Hindlimb muscle (tissue), 1 donor: ENCODE results near the gene OR6V1. TPM values are rescaled to one million over a fixed set of nuclear protein-coding genes. Genes with fewer than 3 reads are reported as not detected.
"Not testable (repeated sequence)": the region's sequence is repeated elsewhere in the genome, so short reads cannot be mapped to it uniquely, and the experiment has no call there.

Source experiments
- DNase-seq: peaks from one replicate; pipeline ENCODE4 v3.0.0-alpha.2; 2013
- polyA plus RNA-seq: library from polyadenylated mRNA; unstranded; fragments of 120-200 nt; gene quantifications from one replicate; pipeline ENCODE4 v1.2.1, GENCODE V29; 2013; ENCODE audit not compliant: insufficient read length

OR6V1 gene
- polyA plus RNA-seq, 1 donor, result not detected

- DNase-seq, result no peak
These were observed 8.8 kb upstream of the OR6V1 start for GRCh38 chr7:143043391-143043790.

DNA sequence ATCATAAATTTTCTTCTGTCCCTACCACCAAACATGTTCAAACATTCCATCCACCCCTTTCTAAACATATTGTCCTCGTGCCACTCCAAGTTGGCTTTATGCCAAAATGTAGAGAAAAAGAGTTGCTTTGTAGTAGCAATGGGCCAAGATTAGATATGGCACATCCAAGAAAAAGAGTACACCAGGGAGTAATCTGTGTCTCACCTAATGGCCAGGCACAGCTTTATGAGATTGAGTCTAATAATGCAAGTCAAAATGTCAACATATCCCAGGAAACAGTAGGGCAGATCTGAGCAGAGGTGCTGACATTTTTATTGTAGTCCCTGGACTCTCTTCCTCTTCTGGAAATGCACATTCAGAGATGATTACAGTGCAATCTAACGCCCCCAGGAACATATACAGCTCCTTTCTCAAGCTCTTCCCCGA lies 5.7 kb upstream of the OR6V1 start:
- DNase-seq, result no peak

GRCh38 chr7:143047326-143047725 lies 4.8 kb upstream of the OR6V1 start:
- DNase-seq, result no peak

- DNase-seq, result no peak
These were observed 3.3 kb upstream of the OR6V1 start for GRCh38 chr7:143048827-143049226.

DNA sequence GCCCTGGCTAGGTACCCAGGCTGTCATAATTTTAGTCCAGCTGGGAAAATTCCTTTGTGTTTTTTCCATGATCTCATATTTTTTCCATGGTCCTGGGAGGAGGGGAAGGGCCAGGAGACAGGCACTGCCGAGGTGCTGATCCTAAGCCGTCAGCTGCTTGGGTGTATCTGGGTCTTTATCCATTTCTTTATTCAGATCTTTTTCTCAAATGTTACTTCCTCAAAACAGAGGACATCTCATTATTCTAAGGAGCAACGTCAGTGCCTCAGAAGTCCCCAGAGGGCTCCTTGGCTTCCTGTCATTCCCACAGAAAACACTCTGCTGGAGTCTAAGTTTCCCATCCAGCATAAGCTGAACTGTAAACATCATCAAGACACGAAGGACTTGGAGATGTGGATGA lies 2.8 kb upstream of the OR6V1 start:
- peak; percentile 43 for DNase-seq

GRCh38 chr7:143050931-143051330 lies 1.2 kb upstream of the OR6V1 start:
- DNase-seq, result no peak

DNA sequence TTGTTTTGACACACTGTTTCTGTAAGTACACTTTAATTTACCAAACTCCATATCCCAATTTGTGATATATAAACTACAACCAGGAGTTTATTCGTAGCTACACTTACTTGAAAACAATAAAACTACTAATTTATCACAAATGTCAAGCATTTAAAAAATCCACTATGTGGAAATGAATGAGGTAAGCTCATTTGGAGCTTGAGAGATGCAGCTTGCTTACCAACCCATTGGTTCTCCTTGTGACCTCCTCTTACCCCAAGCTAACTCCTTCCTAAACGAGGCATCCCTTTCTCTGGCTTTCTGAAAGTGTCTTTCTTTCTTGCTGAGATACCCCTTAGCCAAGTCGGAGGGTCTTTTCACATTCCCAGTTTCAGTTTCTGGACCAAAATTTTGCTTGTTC lies 2.5 kb downstream of the OR6V1 start:
- DNase-seq, result no peak

- no peak for DNase-seq
These were observed 3.6 kb downstream of the OR6V1 start for GRCh38 chr7:143055754-143056153.

DNA sequence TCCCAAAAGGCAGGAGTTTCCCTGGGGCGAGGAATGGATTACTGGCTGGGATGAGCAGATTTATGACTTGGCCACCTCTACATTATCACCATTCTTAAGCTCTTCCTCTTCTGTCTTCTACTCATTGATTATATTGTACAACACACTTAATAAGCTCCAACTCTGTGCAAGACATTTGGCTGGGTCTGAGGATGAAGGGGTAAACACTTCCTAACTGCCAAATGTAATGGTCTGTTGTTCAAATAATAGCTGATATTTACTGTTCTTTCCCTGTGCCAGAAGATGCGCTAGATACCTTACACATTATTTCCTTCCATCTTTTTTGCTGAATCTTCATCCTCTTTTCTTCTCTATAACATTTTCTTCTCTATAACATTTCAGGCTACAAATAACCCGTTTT lies 11.6 kb downstream of the OR6V1 start:
- DNase-seq, result no peak

- DNase-seq, result no peak
These were observed 16.3 kb downstream of the OR6V1 start for GRCh38 chr7:143068446-143068845.

DNA sequence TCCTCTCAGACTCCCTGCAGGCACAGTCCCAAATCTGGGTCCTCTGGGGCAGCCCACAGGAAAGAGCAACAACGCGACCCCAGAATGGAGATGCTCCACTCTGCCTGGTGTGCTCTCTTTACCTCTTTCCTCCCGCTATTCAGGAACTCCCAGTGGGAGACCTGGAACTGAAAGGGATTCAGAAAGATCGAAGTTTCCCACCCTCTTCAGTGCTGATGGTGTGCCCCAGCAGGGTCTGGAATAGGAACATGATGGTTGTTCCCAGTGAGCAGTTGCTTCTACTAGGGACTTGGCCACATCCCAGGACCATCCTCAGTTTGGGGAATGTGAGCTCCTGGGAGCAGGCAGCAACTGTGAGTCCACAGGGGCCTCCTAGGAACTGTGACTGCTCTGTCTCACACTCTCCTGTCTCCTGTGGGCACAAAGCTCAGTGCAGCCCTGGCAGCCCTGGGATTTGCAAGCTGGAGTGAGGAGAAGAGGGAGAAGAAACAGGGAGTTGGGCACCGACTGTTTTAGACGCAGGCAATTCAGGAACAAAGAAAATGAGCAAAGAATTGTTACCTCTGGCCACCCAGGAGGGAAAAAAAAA lies 17.9 kb downstream of the OR6V1 start:
- DNase-seq, result no peak

DNA sequence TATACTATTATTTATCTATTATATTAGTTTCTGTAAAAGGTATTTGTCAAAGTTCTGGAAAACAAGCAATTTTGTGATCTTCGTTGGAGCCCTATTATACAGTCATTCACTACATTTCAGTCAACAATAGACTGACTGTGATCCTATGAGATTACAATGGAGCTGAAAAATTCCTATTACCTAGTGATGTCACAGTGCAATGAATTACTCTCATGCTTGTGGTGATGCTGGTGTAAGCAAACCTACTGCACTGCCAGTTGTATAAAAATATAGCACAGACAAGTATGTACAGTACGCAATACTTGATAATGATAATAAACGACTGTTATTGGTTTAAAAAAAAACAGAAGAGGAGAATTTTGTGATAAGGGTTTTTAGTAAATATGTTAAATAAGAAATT lies 21.4 kb downstream of the OR6V1 start:
- DNase-seq, result no peak

GRCh38 chr7:143074141-143074540 lies 22.0 kb downstream of the OR6V1 start:
- no peak for DNase-seq

DNA sequence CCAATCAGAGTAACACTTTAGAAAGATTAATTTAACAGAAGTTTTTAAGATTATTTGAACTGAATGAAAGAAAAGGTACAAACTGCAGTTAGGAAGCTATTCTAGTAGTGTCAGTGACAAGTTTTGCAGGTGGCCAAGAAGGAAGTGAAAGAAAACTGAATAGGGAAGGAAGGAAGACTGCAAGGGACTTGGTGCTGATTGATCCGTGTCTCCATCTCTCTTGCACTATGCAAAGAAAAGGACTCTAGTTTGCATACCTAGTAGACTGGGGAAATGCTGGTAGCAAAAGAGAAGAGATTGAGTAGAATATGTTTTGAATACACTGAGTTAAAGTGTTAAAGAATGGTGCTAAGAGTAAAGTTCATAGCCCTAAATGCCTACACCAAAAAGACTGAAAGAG lies 33.0 kb downstream of the OR6V1 start:
- DNase-seq, result no peak

GRCh38 chr7:143085610-143086009 lies 33.5 kb downstream of the OR6V1 start:
- not testable (repeated sequence) for DNase-seq

DNA sequence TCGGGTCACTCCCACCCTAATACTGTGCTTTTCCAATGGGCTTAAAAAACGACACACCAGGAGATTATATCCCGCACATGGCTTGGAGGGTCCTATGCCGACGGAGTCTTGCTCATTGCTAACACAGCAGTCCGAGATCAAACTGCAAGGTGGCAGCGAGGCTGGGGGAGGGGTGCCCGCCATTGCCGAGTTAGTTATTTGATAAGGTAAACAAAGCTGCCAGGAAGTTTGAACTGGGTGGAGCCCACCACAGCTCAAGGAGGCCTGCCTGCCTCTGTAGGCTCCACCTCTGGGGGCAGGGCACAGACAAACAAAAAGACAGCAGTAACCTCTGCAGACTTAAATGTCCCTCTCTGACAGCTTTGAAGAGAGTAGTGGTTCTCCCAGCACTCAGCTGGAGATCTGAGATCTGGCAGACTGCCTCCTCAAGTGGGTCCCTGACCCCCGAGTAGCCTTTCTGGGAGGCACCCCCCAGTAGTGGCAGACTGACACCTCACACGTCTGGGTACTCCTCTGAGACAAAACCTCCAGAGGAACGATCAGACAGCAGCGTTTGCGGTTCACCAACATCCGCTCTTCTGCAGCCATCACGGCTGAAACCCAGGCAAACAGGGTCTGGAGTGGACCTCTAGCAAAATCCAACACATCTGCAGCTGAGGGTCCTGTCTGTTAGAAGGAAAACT lies 36.5 kb downstream of the OR6V1 start:
- DNase-seq, result not testable (repeated sequence)

GRCh38 chr7:143096146-143096545 lies 44.0 kb downstream of the OR6V1 start:
- DNase-seq, result no peak

GRCh38 chr7:143099579-143099978 lies 47.4 kb downstream of the OR6V1 start:
- DNase-seq, result not testable (repeated sequence)

Other genes with a start within 250 kb of the OR6V1 start
- 3.6 TPM for gene EPHB6, start 197.3 kb upstream of the OR6V1 start, polyA plus RNA-seq
- gene TRPV6, start 166.6 kb upstream of the OR6V1 start, polyA plus RNA-seq, result 0.05 TPM
- gene TRPV5, start 118.6 kb upstream of the OR6V1 start, polyA plus RNA-seq, result 0.09 TPM
- gene LLCFC1, start 112.9 kb upstream of the OR6V1 start, polyA plus RNA-seq, result 0.26 TPM
- gene KEL, start 90.0 kb upstream of the OR6V1 start, polyA plus RNA-seq, result 1.1 TPM
- gene OR9A2, start 25.2 kb upstream of the OR6V1 start, polyA plus RNA-seq, result not detected
- gene PIP, start 79.7 kb downstream of the OR6V1 start, polyA plus RNA-seq, result not detected
- not detected for gene TAS2R39, start 131.1 kb downstream of the OR6V1 start, polyA plus RNA-seq
- not detected for gene TAS2R40, start 169.7 kb downstream of the OR6V1 start, polyA plus RNA-seq
- 81.9 TPM for gene GSTK1, start 211.1 kb downstream of the OR6V1 start, polyA plus RNA-seq
- gene TMEM139, start 232.6 kb downstream of the OR6V1 start, polyA plus RNA-seq, result 0.98 TPM
- 25.4 TPM for gene CASP2, start 236.0 kb downstream of the OR6V1 start, polyA plus RNA-seq